Activated CD4-positive, alpha-beta T cell treated with anti-CD3 and anti-CD28 coated beads for 4 hours (primary cell): ENCODE results near the gene SOHLH1.
"Not testable (repeated sequence)": the region's sequence is repeated elsewhere in the genome, so short reads cannot be mapped to it uniquely, and the experiment has no call there.

Experiments used
- DNase-seq, 2 donors: peaks; one replicate each; pipeline ENCODE4 v3.0.0-alpha.2; 2020

Gene SOHLH1

DNA sequence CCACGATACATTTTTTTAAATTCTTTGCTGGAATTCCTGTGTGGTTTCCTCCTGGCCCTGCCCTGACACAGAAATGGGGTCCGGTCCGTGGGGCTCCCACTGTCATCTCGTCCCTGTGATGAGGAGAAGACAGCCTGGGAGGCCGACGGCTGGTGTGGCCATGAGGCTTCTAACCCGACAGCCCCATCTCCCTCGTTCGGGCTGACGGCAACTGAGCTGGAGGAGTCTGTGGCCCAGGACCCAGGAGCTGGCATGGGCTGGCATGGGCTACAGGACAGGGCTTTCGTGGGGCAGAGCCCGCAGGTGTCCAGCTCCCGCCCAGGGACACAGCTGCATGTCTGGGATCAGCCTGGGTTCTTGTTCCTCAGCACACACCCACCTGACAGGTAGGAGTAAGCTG lies 22.4 kb downstream of the SOHLH1 start:
- DNase-seq = no peak

DNA sequence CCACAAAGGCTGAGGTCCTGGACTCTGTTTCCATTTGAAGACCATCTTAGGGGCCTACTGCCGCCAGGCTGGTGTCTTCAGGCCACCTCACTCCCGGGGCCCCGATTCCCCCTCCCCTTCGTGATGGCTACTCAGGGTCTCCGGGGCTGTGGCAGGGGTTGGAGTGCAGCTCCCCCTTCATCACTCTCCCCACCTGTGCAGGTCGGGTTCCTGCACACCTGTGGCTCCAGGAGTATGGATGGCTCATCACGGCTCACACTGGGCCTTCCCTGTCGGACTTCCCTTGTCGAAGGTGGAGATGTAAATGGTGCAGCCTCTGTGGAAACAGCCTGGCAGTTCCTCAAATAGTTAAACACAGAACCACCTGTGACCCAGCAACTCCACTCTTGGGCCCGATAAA lies 24.3 kb downstream of the SOHLH1 start:
- DNase-seq = no peak

DNA sequence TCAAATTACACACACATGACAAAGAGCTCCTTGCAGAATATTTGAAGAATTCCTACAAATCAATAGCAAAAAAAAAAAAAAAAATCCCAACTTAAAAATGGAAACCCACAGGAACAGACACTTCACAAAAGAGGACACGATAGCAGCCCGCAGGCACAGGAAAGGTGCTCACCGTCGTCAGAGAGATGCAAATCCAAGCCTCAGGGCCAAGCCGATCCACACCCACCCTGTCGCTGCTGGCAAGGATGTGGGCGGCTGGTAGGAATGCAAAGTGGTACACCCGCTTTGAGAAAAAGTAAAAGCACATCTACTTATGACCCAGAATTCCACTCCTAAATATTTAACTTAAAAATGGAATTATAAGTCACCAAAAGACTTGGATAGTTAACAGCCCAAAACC lies 25.3 kb downstream of the SOHLH1 start:
- no peak for DNase-seq

DNA sequence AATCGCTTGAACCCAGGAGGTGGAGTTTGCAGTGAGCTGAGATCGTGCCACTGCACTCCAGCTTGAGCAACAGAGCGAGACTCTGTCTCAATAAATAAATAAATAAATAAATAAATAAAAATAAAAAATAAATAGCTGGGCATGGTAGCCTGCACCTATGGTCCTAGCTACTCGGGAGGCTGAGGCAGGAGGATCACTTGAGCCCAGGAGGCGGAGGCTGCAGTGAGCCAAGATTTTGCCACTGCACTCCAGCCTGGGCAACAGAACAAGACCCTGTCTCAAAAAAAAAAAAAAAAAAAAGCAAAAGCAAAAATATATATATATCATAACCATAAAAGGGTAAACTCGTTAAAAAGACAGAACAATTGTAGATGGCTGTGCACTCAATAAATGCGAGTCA lies 26.5 kb downstream of the SOHLH1 start:
- DNase-seq = not testable (repeated sequence)

DNA sequence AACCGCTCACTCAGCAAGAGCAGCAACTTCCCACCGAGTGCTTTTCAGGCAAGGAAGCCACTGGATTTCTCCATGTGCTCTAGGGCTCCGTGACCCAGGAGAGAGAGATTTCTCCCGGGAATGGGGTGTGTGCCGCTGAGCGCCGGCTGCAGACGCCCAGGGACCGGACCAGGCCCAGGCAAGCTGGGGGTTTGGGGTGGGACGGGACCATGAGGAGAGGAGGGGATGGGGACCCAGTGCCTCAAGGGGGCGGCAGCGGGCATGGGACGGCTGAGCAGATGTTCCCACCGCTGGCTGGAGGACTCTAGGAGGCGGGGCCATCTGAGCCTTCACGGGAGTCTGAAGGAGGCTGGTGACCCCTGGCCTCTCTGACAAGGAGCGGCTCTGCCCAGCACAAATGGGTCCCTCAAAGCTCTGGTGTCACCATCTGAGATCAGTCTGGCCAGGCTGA lies 27.7 kb downstream of the SOHLH1 start:
- DNase-seq = no peak

DNA sequence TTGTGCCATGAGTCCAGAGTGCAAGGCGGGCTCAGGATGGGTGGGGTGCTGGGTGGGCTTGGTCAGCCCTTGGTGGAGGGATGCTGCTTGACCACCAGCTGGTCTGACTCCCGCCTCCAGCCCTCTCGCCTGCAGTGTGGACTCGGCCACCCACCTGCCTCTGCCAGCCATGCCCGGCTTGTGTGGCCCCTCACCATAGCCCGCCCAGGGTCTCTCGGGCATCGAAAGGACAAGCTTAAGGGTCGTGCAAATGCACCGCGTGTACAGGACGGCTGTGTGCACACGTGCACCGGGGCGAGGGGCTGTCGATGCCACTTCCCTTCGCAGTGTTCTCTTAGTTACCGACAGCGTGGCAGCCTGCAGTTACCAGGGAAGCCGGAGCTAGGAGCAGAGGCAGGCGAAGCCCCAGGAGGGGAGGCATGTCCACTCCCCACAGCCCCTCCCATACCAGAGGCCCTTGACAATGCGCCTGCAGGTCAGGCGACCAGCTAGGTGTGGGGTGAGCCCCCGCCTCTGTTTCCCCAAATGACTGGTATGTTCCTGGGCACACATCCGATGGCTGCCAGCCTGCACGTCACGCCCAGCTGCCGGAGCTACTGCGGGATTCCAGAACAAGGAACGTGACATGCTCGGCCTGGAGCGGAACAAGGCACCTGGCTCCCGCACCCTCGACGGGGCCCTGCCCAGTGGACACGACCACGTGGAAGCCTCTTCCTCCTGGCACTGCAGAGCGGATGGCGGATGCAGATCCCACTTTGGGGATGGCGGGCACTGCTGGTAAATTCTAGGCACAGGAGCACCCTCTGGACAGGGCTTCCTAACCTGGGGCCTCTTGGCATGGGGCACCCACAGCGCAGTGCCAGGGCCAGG lies 28.3 kb downstream of the SOHLH1 start:
- no peak for DNase-seq

DNA sequence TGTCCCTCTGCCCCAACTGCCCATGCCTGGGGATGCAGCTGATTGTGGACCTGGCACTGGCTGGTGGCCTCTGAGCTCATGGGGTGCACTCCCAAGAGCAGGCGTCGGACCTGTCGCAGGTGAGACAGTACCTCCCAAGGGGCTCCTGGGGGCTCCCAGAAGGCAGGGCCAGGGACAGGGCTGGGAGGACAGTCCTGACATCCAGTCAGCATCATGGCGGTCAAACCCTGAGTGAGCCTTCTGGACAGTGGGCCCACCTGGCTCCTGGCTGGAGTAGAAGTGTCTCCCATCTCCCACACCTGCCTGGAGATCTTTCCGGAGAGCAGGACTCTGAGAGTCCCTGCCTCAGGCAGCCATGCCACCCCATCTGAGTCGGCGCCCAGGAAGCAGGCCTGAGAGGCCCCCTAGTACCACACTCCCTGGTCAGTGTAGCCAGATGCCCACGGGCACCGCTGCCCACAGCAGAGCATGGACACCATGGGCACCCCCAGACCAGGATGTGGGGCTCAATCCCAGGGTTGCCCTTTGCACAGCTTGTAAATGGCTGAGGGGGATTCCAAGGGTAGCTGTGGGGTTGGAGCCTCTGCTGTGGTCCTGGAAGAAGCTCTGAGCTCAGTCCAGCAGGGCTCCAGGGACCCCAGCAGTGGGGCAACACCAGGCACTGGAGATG lies 29.5 kb downstream of the SOHLH1 start:
- no peak for DNase-seq

DNA sequence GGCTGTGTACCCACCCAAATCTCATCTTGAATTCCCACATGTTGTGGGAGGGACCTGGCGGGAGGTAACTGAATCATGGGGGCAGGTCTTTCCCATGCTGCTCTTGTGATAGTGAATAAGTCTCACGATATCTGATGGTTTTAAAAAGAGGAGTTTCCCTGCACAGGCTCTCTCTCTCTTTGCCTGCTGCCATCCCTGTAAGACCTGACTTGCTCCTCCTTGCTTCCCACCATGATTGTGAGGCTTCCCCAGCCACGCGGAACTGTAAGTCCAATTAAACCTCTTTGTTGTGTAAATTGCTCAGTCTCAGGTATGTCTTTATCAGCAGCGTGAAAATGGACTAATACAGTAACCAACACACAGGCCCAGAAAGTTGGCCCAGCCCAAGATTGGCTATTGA lies 30.3 kb downstream of the SOHLH1 start:
- not testable (repeated sequence) for DNase-seq

DNA sequence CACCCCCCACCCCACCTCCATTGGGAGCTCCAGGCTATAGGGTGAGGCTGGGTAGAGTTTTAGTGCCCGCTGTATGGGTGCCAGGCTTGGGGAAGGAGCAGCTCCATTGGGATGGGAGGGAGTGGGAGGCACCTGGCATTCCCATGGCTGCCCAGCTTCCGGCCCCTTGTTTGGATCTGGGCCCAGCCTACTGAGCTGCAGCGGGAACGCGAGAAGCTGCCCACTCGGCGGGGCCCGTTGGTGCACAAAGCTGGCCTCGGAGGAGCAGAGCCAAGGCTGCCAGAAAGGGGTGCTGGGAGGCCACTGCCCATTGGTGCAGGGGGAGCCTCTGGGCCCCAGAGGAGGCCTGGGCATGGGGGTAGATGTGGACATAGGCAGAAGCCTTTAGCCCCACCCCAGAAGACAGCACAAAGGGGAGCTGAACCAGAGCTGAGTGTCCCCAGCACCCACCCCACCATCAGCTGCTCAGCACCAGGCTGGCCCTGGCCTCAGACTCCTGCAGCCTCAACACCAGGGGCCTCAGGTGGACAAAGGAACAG lies 31.7 kb downstream of the SOHLH1 start:
- no peak for DNase-seq

DNA sequence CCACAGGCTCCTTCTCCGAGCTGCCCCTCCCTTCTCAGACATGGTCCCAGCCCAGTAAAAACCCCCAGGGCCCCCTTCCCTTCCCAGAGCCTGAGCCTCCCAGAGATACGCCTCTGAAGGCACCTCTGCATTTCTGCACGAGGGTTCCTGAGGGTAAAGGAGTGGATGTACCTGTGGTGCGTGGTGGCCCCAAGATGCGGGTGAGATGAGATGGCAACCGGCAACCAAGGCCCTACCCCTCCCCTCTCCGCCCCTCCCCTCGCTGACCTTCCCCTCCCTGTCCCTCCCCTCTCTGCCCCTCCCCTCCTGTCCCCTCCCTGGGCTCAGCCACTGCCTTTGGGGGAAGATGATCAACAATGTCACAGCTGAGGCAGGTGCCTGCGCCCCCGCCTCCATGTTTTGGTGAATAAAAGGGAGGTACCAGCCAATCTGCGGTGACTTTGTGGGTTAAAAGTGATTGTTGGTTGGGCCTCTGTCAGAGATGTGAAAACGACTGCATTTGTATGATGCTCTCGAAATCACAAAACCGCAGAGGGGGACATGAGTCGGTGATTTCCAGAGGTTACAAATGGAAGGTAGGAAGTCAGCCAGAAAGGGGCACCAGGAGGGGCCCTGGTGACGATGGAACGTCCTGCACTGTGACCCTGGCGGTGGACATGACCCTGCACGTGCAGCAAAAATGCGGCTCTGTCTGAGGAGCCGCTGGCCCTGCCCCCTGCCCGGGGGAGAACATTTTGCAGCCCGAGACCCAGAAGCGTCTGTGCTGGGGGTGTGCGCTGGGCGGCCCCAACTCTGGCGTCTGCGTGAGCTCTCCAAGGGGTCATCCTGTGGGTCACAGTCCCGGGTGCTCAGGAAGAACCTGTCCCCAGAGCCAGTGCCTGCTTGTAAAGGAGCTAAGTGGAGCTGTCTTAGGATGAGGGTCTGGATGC lies 32.5 kb downstream of the SOHLH1 start:
- no peak for DNase-seq

DNA sequence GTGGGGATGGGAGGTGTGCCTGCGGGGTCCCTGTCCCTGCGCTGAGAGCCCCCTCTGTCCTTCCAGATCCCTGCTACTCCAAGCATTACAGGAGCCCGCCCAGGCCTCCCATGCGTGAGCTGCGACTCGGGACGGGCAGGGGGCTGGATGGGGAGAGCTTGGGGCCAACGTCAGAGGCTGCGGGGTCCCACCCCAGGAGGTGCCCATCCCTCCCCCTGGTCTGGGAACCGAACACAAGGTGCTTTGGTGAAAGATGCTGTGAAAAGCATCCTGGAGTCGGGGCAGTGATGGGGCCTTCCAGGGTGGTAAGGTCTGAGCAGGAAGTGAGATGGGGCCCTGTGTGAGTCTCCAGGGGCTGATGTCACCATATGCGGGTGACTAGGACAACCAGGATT lies 33.5 kb downstream of the SOHLH1 start:
- DNase-seq = no peak

DNA sequence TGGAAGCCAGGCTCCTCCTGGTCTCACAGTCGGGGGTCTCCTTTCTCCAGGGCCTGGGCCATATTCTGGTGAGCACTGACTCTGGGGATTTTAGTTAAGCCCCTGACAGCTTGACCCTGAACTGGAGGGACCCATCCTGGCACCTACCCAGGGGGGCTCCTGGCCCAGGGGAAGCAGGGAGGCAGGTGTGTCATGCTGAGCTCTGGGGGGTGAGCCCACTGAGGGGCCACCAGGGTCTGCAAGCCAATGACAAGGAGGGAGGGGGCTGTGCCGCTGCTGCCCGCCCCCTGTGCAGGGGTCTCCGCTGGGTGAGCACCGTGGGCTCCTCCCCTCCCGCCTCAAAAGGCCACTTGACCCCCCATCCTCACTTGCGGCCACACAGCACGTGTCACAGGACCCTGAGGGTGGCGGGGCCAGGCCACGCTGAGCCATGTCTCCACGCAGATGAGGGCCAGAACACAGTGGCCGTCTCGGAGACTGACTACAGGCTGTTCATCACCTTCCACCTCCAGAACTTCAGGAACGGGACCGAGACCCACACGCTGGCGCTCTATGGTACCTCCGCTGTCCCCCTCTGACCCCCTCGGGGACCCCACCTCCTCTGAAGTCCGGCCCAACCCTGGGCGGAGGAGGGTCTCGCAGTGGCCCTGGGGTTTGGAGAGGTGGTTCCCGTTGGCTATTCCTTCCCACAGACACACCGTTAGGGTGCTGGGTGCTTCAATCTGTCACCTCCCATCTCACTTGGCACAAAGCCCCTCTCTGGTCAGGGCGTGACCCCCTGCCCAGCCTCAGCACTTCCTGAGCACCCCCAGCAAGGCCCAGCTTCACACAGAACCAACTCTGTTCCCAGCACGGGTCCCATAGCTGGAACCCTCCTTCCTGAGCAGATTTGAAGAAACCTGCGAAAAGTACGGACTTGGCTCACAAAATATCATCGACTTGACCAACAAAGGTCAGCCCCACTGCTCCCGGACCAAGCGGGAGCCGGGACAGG lies 34.2 kb downstream of the SOHLH1 start:
- no peak for DNase-seq

DNA sequence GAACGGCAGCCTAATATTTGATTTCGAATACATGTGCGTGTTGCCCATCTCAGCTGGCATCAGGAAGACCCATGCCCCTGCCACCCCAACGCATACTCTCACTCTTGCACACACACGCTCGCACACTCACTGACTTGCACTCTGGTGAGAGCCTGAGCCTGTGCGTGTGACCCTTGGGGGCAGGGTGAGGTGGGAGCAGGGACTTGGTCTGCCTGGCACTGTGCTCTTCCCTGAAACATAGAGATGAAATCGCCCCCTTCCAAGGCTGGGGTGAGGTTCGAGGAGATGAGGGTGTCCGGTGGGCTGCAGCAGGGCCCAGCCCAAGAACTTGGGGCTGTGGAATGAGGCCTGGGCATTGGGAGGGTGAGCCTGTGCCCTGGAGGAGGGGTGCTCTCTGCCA lies 35.0 kb downstream of the SOHLH1 start:
- DNase-seq = no peak

DNA sequence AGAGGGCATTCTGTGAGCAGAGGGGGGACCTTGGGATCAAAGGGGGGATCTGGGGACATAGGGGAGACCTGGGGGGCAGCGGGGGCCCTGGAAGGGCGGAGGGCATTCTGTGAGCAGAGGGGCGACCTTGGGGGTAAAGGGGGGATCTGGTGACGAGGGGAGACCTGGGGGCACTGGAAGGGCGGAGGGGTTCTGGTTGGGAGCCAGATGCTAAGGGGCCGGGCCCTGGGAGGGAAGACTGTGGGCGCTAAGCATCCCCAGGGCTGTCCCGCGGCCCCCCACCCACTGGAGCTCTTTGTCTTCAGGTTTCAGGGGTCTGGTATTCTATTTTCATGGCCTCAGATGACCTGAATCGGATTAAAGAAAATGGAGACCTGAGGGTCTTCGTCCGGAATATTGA lies 35.4 kb downstream of the SOHLH1 start:
- no peak for DNase-seq

DNA sequence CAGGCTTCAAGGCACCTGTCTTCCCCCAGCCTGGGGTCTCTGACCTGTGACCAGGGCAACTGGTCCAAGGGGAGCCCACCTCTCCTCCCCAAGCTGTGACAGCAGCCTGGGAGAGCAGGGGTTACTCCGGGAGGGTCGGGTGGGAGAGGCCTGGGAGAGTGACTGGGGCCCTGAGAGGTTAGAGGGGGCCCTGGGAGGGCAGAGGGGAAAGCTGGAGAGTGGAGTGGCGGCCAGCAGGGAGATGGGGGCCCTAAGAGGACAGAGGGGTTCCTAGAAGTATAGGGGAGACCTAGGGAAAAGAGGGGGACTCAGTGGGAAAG lies 35.9 kb downstream of the SOHLH1 start:
- no peak for DNase-seq

DNA sequence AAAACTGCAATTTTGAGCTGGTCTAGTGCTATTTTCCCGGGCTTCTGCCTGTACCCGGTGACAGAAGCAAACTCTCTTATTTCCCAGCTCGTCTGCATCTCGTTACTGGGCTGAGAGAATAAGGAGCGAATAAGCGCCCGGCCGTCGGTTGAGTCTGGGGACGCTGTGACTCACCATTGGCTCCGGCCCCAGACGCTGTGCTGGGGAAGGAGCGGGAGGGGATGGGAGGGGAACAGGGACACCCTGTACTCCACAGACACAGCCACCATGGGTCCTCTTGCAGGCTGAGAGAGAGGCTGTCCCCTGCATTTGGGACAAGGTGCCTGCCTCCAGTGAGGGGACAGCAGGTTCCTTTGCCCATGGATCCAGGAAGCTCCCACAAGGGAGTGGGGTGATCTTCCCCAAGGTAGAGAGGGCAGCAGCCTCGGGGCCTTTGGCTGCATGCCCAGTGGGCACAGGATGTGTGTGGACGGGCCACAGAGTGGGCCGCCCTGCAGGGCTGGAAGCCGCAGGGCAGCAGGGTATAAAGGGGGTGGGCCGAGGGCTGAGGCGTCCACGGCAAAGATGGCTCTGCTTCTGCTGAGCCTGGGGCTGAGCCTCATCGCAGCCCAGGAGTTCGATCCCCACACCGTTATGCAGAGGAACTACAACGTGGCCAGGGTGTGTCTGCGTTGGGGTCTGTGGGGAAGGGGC lies 36.4 kb downstream of the SOHLH1 start, which contains the start of gene LCN9:
TSS of gene LCN9 (plus strand) at position 552 of the 693 bp plus-strand sequence. CDS start at position 565, 13 bp downstream.
- DNase-seq = no peak

DNA sequence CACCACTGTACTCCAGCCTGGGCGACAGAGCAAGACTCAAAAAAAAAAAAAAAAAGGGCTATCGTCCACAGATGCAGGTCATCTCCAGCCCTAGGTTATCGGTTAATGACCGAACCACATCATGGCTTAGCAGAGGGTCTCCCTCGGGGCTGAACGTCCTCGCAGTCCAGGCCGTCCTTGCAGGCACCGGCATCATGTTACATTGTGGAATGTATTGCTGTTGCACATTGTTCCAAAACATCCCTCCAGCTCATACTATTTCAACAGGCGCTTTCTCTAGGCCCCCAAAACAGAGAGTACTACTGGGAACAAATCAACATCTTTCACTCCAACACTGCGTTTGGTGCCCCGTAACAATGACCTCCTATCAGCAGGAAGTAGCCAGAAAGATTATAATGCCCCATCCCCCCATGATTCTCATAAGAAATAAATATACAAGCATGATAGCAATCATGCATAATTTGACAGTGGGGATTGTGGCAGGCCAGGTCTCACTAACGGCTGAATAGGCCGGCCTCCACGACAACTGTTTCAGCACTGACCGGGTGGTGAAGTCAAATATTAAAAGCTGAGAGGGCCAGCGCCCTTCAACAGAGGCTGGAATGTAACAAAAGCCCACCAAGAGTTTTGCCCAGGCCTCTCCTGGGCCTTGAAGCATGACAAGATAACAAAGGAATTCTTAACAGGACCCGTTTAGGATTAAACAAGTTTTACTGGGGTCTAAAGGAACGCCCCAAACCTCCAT lies 37.3 kb downstream of the SOHLH1 start:
- DNase-seq = no peak

DNA sequence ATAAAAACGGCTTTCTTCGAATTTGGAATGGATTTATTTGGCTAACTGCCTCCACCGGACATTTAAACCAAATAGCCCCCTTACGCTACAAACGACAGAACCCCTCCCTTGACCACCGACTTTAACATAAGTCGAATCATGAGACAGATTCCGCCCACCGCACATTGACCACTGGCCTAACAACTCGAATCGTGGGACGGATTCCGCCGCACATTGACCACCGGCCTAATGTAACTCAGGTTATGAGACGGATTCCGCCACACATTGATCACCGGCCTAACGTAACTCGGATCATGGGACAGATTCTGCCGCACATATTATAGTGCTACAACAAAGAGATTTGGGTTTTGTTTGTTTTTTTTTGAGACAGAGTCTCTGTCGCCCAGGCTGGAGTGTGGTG lies 38.9 kb downstream of the SOHLH1 start:
- no peak for DNase-seq

DNA sequence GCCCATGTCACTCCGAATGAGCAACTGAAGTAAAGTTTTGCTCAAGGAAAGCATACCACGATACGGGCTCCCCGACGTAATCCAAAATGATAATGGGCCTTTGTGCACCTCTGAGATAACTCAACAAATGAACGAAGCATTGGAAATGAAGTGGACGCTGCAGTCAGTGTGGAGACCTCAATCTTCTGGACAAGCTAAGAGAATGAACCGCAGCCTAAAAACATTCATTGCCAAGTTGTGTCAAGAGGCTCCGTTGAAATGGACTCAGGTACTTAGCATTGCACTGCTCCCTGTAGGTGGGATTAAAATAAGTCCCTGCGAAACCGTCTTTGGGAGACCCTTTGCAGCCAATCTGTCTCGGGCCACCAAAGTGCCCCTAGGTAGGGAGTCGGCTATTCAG lies 40.0 kb downstream of the SOHLH1 start:
- DNase-seq = no peak

DNA sequence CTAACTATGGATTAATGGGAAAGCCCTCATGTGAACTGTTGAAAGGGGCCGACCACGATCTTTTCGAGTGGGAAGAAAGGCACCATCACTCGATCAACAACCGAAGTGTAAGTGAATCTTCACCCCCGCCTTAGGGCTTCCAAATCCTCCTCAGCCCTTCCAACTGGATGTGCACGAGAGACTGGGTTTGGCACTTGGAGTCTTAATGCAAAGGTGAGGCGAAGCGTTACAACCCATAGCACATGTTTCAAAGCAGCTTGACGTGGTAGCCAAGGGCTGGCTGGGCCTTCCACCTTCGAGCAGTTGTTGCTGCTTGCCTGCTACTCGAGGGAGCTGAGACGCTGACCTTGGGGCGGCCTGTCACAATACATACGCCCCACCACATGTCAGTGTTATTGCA lies 41.9 kb downstream of the SOHLH1 start:
- no peak for DNase-seq
